HG02870 (cell line): ENCODE measurements around the gene CD226.
A peak's percentile ranks its signal among the peaks of the same experiment; 100 is the strongest.
"Not testable (repeated sequence)": the region's sequence is repeated elsewhere in the genome, so short reads cannot be mapped to it uniquely, and the experiment has no call there.

Experiments
- ATAC-seq: cut with Tn5 transposase; IDR thresholded peaks from one replicate; pipeline ENCODE4 v1.9.1; 2021; ENCODE audit warnings: mild to moderate bottlenecking, moderate library complexity; ENCODE audit not compliant: unreplicated experiment

CD226 gene

DNA sequence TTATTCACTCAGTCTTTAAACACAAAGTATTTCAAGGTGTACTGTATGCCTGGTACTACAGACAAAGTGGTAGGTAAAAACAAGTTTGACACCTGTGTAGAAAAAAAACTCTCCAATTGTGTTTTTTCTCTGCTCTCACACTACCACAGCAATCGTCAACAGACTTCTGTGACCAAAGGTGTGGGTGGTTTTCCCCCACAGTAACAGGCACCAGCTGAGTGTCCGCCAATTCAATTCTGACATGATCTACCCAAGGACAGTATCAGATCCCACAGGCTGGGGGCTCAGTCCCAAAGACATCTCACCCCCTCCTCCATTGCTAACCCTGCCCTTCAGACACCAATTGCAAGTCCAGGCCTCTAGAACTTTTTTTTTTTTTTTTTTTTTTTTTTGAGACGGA lies 71.2 kb downstream of the CD226 start:
- ATAC-seq: no peak

DNA sequence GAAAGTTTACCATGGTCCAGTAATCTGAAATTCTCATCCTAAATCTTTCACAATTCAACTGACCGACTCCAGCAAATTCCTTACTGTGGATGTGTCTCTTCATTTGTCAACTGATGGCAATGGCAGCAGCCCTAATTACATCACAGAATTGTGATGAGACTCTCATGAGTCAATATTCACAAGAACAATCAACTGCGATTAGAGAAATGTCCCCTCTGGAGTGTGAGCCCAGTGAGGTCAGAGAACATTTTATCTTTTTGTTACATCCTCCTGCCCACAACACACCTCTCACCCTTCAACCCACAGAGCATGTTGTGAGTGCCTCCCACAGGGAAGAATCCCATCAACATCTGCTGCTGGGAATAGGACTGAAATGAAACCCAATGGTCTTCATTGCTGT lies 73.6 kb downstream of the CD226 start:
- no peak for ATAC-seq

DNA sequence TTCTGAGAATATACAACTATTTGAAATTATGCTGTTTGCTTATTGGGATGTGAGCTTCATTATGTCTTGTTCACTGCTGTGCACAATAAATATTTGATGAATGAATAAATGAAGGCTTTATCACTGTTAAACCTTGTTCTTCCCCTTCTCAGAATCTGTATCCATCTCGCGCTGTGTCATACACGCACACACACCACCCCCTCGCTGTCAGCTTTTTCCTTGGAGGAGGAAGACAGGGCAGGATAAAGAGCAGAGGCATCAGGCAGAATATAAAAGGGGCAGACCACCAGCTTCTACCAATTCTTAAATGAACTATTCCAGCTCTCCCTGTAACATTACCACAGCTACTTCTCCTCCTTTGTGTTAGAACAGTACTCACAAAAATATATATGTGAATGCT lies 75.0 kb downstream of the CD226 start:
- ATAC-seq: no peak

DNA sequence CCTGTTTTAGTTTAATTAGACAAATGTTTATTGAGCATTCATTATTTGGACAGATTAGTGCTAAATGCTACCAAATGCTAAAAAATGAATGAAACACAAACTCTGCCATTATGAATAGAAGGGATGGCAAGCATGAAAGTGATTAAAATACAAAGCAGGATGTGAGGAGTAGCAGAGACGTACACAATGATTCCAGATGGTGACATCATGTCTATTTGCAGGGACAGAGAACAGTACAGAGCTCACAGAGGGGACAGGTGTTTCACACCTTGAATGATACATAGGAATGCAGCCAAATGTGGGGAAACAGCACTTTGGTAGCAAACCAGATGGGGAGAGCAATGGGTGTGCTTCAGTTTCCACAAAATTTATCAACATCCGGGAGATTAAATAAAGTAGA lies 76.3 kb downstream of the CD226 start:
- no peak for ATAC-seq

DNA sequence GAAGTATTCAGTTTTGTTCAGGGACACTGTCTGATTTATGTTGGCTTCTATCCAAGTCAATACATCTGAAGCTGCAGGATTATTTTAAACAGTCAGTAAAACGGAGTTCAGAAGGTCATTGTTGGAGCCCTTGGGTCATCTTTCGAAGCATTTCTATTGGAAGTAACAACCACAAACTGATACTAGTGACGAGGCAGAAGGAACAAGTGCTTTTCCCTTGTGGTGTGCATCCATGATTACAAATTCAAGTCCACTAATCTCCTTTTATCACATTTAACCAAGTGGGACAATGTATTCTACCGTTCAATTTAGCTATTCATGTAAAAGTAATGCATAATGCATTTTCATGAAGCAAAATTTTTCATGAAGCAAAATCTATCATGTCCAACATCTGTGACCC lies 76.9 kb downstream of the CD226 start:
- no peak for ATAC-seq

DNA sequence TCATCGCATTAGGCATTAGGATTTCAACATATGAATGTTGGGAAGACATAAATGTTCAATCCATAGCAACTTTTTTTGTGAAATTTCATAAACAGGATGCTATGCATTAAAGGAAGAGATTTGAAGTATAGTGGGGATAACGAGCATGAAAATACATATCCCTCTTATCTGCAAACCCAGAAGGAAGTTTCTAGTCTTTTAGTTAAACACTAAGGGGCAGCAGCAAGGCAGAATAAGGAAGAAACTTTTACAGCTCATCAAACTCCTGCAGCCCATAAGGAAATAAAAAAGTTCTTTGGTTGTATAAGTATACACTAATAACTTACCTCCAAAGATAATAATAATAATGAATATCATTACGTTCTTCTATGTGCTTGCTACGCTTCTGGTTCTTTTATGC lies 81.5 kb downstream of the CD226 start:
- ATAC-seq: no peak

DNA sequence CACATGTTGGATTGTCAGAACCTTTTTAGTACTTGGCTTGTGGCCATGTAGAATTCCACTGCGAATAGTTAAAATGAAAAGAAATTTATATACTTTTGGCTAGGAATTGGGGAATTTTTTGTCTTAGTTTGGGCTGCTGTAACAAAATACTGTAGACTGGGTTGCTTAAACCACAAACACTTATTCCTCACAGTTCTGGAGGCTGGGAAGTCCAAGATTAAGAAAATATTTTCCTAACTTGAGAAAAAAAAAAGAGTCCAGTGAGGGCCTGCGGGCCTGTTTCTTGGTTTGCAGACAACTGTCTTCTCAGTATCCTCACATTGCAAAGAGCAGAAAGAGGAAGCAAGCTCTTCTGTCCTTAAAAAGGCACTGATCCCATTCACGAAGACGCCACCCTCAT lies 81.9 kb downstream of the CD226 start:
- ATAC-seq: no peak

DNA sequence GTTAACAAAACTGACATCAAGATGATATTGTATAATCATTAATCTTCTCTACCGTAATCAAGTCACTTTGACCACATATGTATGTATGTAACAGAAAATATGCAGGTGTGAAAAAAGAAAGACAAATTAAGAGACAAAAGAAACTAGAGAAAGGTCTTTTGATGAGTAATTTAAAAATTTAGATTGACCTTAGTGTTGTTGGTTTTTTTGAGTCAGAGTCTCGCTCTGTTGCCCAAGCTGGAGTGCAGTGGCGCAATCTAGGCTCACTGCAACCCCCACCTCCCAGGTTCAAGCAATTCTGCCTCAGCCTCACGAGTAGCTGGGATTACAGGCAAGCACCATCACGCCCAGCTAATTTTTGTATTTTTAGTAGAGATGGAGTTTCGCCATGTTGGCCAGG lies 82.9 kb downstream of the CD226 start:
- peak; percentile 83 for ATAC-seq

DNA sequence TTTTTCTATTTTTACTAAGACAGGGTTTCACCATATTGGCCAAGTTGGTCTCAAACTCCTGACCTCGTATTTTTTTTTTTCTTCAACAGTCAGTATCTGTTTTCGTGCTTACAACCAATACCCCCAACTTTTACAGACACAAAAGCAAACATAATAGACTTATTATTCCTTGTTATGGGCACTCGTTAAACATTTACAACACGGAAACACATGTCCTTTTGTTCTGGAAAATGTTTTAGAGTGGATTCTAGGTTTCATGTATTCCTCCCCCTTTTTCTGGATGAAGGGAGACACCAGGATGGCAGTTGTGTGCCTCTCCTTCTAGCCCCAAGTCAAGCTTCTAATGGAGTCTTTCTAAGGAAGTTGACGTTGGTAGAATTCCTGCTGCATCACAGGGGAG lies 88.8 kb downstream of the CD226 start:
- no peak for ATAC-seq

DNA sequence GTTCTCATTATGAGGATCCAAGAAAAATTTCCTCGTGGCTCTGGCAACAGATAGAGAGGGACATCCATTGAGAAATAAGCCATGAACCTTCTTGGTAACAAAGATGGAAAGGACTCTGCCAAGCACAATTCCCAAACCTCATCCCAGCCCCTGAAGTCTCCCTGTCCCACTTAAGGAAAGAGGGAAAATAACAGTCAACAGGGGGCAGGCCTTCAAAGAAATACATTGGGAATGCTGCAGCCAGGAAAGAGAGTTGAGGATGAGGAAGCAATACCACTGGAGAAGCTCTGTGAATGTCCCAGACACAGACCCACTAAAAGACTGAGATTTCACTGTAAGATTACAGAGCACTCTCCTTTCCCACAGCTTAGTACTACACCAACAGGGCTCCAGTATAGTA lies 93.2 kb downstream of the CD226 start:
- ATAC-seq: no peak

DNA sequence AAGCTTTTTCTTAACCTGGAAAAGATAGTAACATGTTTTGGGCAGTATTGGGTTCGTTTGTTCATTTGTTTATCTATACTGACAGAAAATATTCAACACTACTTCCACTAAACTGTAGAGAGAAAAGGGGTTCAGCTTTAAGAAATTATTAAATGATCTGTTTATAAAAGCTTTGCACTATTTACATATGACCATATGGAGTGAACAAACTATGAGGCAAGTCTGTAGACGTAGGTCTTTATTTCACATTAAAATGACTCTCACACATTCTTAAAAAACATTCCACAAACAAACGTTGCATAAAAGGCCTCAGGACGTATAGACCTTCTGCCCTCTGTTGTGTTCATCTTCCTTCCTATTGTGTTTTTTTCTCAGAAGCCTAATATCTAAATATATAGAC lies 94.6 kb downstream of the CD226 start:
- ATAC-seq: no peak

DNA sequence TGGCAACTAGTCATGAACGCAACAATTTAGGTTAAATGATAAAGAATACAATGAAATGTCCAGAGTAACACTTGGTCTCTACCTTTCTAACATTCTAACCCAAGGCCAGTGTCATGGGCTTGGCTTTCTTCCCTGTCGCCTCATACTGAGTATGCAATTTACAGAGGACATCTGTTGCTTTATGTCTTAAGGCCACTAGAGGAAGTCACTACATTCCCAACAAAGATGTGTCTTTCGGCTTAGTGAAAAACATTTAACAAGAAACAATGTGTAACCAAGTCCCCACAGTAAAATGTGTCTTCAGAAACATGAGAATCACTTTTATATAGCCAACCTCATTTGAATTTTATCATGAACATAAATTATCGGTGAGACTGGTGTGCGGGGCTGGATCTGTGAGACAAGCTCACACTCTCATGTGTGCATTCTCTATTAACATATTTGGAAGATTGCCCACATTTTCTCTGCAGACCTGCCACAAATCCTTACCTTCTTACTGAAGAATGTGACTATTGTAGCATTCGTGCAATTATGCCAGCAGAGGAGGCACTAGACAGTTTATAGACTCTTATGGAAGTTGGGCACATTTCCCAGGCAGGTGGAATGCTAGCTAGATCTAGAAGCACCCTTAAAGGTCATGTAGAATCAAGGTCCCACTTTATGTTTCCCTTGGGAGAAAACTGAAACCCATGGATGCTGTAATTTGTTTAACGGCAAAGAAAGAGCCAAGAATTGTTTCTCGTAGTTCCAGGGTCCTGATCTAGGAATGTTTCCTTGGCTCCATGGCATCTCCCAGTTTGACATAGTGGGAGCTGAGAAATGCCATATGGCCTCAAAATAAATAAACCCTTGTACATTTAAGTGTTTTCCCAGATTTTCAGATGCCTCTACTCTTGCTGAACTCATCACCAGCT lies 101.8 kb downstream of the CD226 start:
- ATAC-seq: no peak

DNA sequence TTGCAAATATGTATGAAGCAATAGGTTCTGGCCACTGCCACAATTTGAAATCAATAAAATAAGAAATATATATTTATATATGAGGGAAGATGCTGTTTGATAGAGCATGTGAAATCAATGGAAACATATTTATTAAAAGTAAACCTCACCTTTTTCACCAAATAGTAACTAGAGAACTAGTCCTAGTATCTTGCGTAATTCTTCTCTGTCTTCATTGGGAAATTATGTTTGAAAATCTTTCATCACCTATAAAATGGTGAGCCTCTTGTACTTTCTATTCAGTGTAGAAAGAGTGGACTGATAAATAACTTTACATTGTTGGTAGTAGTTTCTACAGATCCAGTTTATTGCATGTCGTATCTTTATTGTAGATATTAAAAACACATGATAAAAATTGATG lies 103.0 kb downstream of the CD226 start:
- no peak for ATAC-seq

DNA sequence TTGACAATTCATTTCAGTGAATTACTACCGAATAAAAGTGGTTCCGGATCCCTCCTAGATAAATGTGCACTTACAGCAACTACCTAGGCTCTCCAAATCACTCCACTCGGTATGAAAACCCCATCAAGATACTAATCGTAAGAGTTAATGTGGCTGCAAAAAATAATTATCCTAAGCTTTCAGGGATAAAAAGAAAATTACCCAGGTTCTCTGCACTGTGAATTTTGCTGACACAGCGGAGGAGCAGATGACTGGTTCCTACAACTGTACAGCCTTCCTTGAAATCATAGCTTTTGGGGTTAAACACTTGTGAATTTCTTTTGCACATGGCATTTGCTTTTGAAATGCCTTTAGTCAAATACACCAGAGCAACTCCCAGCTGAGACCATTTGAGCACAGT lies 104.7 kb downstream of the CD226 start:
- no peak for ATAC-seq

DNA sequence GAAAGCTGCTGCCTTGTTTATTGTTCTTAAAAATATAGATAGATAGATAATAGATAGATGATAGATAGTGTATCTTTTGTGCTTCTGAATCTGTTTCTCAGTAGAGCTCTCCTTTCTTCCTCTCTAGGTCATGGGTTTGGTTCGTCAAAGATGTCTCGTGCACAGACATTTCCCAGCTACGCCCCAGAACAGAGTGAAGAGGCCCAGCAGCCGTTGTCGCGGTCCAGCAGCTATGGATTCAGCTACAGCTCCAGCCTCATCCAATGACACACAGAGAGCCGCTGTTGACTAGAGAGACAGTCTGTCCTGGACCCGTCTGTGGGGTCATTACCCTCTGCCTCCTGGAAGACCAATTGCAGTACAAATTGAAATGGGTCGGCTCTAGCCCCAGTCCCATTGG lies 106.6 kb downstream of the CD226 start:
- ATAC-seq: no peak

DNA sequence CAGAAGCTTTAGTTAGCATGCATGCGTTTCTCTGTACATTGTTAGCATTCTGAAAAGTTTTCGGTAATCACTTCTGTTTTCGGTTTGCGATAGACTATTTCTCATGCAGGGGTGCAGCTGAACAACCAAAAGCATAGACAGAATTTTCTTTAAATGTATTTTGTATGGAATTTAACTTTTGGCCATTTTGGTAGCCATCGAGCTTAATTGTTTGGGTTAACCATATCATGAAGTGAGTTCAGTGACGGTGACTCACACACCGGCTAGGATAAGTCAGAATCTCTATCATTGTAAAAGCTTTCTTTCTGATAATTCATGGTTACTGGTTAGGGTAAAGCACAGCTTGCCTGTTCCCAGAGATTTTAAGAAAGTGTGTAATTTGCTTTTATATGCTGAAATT lies 107.2 kb downstream of the CD226 start:
- ATAC-seq: no peak

DNA sequence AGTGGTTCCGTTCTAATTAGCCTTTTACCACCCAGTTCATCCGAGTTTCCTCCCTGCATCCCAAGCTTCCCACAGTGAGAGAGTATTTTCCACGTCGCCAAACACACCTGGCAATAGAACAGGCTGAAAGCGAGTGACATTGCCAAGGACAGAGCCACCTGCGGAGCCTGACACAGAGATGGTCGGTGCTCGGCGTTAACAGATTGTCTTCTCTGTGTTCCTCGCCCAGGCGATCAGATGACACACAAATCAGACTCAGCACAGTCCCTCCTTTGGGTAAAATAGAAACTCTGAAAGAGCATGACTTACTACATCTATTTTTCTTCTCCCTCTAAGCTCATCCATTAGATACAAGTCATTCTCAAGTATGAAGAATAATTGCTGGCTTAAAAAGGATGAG lies 107.7 kb downstream of the CD226 start:
- ATAC-seq: no peak

DNA sequence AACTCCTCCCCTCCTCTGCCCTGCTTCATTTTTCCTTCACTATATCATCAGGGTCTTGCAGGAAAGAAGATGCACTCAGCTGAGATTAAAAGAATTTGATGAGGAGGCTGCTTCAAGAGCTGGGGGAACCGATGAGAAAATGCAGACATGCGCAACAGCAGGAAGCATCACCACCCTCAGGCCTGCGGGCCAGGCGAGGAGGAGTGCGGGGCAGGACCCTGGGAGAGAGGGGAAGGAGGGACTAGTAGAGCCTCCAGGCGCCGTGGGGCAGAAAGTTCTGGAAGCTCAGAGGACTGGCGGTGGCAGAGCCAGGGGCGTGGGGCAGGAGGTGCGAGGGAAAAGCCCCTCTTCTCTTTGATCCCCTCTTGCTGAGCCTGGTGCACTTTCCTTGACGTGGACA lies 108.2 kb downstream of the CD226 start:
- ATAC-seq: no peak

DNA sequence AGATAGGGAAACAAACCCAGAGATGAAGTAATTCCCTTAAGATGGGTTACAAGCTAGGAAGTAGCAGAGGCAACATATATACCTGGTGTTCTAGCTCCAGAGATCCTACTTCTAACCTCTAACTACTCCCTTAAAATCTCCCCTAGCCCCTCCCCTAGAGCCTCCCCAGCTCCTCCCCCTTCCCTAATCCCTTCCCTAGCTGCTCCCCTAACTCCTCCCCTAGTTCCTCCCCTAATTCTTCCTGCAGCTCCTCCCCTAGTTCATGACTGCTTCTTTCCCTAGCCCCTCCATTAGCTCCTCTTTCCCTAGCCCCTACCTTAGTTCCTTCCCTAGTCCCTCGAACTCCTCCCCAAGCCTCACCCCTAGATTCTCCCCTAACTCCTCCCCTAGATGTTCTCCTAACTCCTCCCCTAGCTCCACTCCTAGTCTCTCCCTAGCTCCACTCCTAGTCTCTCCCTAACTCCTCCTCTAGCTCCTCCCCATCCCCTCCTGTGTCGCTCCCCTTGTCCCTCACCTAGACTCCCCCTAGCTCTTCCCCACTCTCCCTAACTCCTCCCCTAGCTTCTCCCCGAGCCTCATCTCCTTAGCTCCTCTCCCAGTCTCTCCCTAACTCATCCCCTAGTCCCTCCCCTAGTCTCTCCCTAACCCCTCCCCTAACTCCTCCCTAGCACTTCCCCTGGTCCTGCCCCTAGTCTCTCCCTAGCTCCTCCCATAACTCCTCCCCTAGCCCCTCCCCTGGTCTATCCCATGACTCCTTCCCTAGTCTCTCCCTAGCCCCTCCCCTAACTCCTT lies 108.9 kb downstream of the CD226 start:
- ATAC-seq: no peak

DNA sequence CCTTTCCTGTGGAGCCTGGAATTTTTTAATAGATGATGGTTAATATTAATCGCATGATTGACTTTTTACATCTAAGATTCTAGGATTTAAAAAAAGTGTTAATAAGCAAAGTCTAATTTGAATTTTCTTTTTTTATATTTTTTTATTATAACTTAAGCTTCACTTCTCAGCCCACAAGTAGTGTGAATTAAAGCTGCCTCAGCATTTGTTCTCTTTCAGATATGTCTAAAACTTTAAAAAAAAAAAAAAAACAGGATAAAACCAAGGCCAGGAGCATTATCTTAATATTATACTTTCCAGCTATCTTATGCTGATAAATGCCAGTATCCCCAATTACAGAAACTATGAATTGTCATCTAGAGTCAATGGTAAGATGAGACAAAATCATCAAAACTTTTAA lies 109.7 kb downstream of the CD226 start:
- ATAC-seq: no peak

DNA sequence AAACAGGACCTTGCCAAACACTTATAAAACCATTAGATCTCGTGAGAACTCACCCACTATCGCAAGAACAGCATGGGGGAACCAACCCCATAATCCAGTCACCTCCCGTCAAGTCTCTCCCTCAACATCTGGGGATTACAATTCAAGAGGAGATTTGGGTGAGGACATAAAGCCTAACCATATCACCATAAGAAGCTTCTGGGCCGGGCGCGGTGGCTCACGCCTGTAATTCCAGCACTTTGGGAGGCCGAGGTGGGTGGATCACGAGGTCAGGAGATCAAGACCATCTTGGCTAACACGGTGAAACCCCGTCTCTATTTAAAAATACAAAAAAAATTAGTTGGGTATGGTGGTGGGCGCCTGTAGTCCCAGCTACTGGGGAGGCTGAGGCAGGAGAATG lies 112.7 kb downstream of the CD226 start:
- ATAC-seq: not testable (repeated sequence)

DNA sequence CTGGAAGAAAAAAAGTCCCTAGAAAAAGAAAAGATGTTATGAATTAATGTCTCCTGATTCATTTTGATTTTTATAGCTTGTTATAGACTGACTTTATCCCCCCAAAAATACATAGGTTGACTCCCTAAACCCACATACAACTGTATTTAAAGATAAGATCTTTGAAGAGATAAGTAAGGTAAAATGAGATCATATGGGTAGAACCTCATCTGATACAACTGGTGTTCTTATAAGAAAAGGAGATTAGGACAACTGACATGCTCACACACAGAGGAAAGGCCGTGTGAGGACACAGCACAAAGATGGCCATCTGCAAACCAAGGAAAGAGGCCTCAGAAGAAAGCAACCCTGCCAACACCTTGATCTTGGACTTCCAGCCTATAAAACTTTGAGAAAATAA lies 117.5 kb downstream of the CD226 start:
- ATAC-seq: no peak
